NCI-H146 (cell line): ENCODE results near the gene NUP54.

Source experiments
- DNase-seq: peaks from one replicate; lab custom pipeline; 2025; lab: John Stamatoyannopoulos, UW

The NUP54 gene

GRCh38 chr4:76147454-76148141 is 599 bp downstream of the NUP54 start:
- peak; percentile 96 for DNase-seq

GRCh38 chr4:76144546-76144945 is 3.7 kb downstream of the NUP54 start:
- DNase-seq = no peak

- no peak for DNase-seq
Measured at GRCh38 chr4:76141241-76141640, 7.0 kb downstream of the NUP54 start.

GRCh38 chr4:76127754-76128153 is 20.4 kb downstream of the NUP54 start:
- DNase-seq = no peak

GRCh38 chr4:76125816-76126215 is 22.4 kb downstream of the NUP54 start:
- no peak for DNase-seq

GRCh38 chr4:76120199-76120598 is 28.0 kb downstream of the NUP54 start:
- DNase-seq = no peak

GRCh38 chr4:76117536-76117935 is 30.7 kb downstream of the NUP54 start:
- DNase-seq = no peak

GRCh38 chr4:76116821-76117220 is 31.4 kb downstream of the NUP54 start:
- no peak for DNase-seq

GRCh38 chr4:76108467-76109181 is 39.6 kb downstream of the NUP54 start:
- no peak for DNase-seq

- DNase-seq = no peak
Measured at GRCh38 chr4:76106442-76106841, 41.8 kb downstream of the NUP54 start.

- DNase-seq = no peak
Measured at GRCh38 chr4:76105652-76106051, 42.5 kb downstream of the NUP54 start.

- DNase-seq = no peak
Measured at GRCh38 chr4:76096076-76096475, 52.1 kb downstream of the NUP54 start.

- DNase-seq = no peak
Measured at GRCh38 chr4:76095568-76095967, 52.6 kb downstream of the NUP54 start.

GRCh38 chr4:76091052-76091451 is 57.1 kb downstream of the NUP54 start:
- no peak for DNase-seq

- DNase-seq = no peak
Measured at GRCh38 chr4:76090241-76090691, 57.9 kb downstream of the NUP54 start.

GRCh38 chr4:76088719-76089118 is 59.5 kb downstream of the NUP54 start:
- no peak for DNase-seq

GRCh38 chr4:76087007-76087769 is 61.0 kb downstream of the NUP54 start:
- peak; percentile 67 for DNase-seq

- DNase-seq = no peak
Measured at GRCh38 chr4:76084542-76084941, 63.7 kb downstream of the NUP54 start.

GRCh38 chr4:76083386-76083988 is 64.7 kb downstream of the NUP54 start:
- no peak for DNase-seq

GRCh38 chr4:76078033-76078613 is 70.1 kb downstream of the NUP54 start:
- no peak for DNase-seq

- no peak for DNase-seq
Measured at GRCh38 chr4:76074993-76075600, 73.1 kb downstream of the NUP54 start.

GRCh38 chr4:76074468-76074867 is 73.7 kb downstream of the NUP54 start, which contains the start of gene ART3:
Gene ART3 (plus strand): TSS chr4:76074709. CDS start chr4:76075890, 1,181 bp downstream.
- DNase-seq = no peak
